Adipocyte (in vitro differentiated cells): Measurements from ENCODE around the gene LLGL2.
A peak's percentile ranks its signal among the peaks of the same experiment; 100 is the strongest.
"Not testable (repeated sequence)": the region's sequence is repeated elsewhere in the genome, so short reads cannot be mapped to it uniquely, and the experiment has no call there.

Experiments used
- DNase-seq: peaks from one replicate; pipeline ENCODE4 v3.0.0-alpha.2; 2015; ENCODE audit warnings: low read depth
- H3K27me3 ChIP-seq: replicated peaks from 2 replicates; pipeline ENCODE4 v1.7.0; 2013; ENCODE audit warnings: mild to moderate bottlenecking, low read length, moderate library complexity; ENCODE audit not compliant: control insufficient read depth, insufficient read depth
- H3K36me3 ChIP-seq: 2 replicates; pipeline ENCODE4 v1.7.0; 2013; ENCODE audit warnings: low read length, mild to moderate bottlenecking, moderate library complexity; ENCODE audit not compliant: control insufficient read depth, insufficient read depth, severe bottlenecking
- H3K4me1 ChIP-seq: 2 replicates; pipeline ENCODE4 v1.7.0; 2013; ENCODE audit warnings: mild to moderate bottlenecking, low read length, moderate library complexity; ENCODE audit not compliant: control insufficient read depth, insufficient read depth
- H3K4me3 ChIP-seq: 2 replicates; pipeline ENCODE4 v1.7.0; 2013; ENCODE audit warnings: mild to moderate bottlenecking, low read length, moderate library complexity
- H3K9ac ChIP-seq: 2 replicates; pipeline ENCODE4 v1.7.0; 2013; ENCODE audit warnings: mild to moderate bottlenecking, low read length, moderate library complexity
- H3K9me3 ChIP-seq: 2 replicates; pipeline ENCODE4 v1.7.0; 2013; ENCODE audit warnings: mild to moderate bottlenecking, low read length, moderate library complexity; ENCODE audit not compliant: control insufficient read depth

Gene LLGL2

GRCh38 chr17:75524970-75525805, at the start of gene LLGL2:
TSS of gene LLGL2 (plus strand) at chr17:75525697. CDS start at chr17:75543427, 17,730 bp downstream.
- Histone ChIP-seq H3K9ac (no peak within 1 kb of the TSS), H3K36me3 (no peaks in the 10 kb centered on the region), H3K9me3 (no peaks in the 10 kb centered on the region), H3K27me3 (peaks cover 21% of the 10 kb centered on the region), H3K4me3 (peak within 1 kb of the TSS; percentile 59), H3K4me1 (peaks cover 4% of the 10 kb centered on the region)
- peak; percentile 66 for DNase-seq

- Histone ChIP-seq H3K4me1 (peaks cover 13% of the 10 kb centered on the region), H3K36me3 (peaks cover 12% of the 10 kb centered on the region), H3K4me3 (no peak overlapping the region), H3K9ac (no peak overlapping the region), H3K27me3 (no peaks in the 10 kb centered on the region), H3K9me3 (no peaks in the 10 kb centered on the region)
- no peak for DNase-seq
Observed at GRCh38 chr17:75475851-75476250, 49.6 kb upstream of the LLGL2 start.

- Histone ChIP-seq H3K9me3 (no peaks in the 10 kb centered on the region), H3K36me3 (peaks cover 12% of the 10 kb centered on the region), H3K27me3 (no peaks in the 10 kb centered on the region), H3K4me1 (peaks cover 13% of the 10 kb centered on the region), H3K9ac (no peak overlapping the region), H3K4me3 (no peak overlapping the region)
- DNase-seq, result no peak
Observed at GRCh38 chr17:75476271-75476671, 49.2 kb upstream of the LLGL2 start.

GRCh38 chr17:75476752-75477489, 48.6 kb upstream of the LLGL2 start:
- no peak overlapping the region for H3K9ac ChIP-seq
- H3K4me3 ChIP-seq, result no peak overlapping the region
- DNase-seq, result no peak

GRCh38 chr17:75477490-75477862, 48.0 kb upstream of the LLGL2 start:
- H3K9me3 ChIP-seq, DNase-seq, H3K36me3 ChIP-seq, H3K4me3 ChIP-seq, H3K9ac ChIP-seq, H3K27me3 ChIP-seq: not testable (repeated sequence)
- peaks cover 13% of the 10 kb centered on the region for H3K4me1 ChIP-seq

More at GRCh38 chr17:75476752-75477489, 48.6 kb upstream of the LLGL2 start:
- H3K9me3 ChIP-seq, result no peaks in the 10 kb centered on the region
- peaks cover 11% of the 10 kb centered on the region for H3K36me3 ChIP-seq
- peaks cover 13% of the 10 kb centered on the region for H3K4me1 ChIP-seq
- H3K27me3 ChIP-seq, result no peaks in the 10 kb centered on the region

GRCh38 chr17:75478508-75478907, 47.0 kb upstream of the LLGL2 start:
- H3K27me3 ChIP-seq, result no peaks in the 10 kb centered on the region
- H3K36me3 ChIP-seq, result no peaks in the 10 kb centered on the region
- no peaks in the 10 kb centered on the region for H3K9me3 ChIP-seq
- peaks cover 13% of the 10 kb centered on the region for H3K4me1 ChIP-seq
- peak; percentile 41 for DNase-seq
- no peak overlapping the region for H3K4me3 ChIP-seq
- H3K9ac ChIP-seq, result no peak overlapping the region

- no peak for DNase-seq
- no peaks in the 10 kb centered on the region for H3K27me3 ChIP-seq
- H3K4me1 ChIP-seq, result peaks cover 13% of the 10 kb centered on the region
- no peaks in the 10 kb centered on the region for H3K36me3 ChIP-seq
- H3K4me3 ChIP-seq, result no peak overlapping the region
- no peak overlapping the region for H3K9ac ChIP-seq
- H3K9me3 ChIP-seq, result no peaks in the 10 kb centered on the region
Observed at GRCh38 chr17:75480281-75480680, 45.2 kb upstream of the LLGL2 start.

GRCh38 chr17:75481194-75482068, 44.1 kb upstream of the LLGL2 start:
- Histone ChIP-seq H3K36me3 (no peaks in the 10 kb centered on the region), H3K4me3 (no peak overlapping the region), H3K9me3 (no peaks in the 10 kb centered on the region), H3K27me3 (no peaks in the 10 kb centered on the region), H3K4me1 (peaks cover 6% of the 10 kb centered on the region), H3K9ac (no peak overlapping the region)
- no peak for DNase-seq

- Histone ChIP-seq H3K27me3 (no peaks in the 10 kb centered on the region), H3K9me3 (no peaks in the 10 kb centered on the region), H3K36me3 (no peaks in the 10 kb centered on the region), H3K4me1 (no peaks in the 10 kb centered on the region), H3K4me3 (no peak overlapping the region), H3K9ac (no peak overlapping the region)
- DNase-seq, result no peak
Observed at GRCh38 chr17:75482098-75482942, 43.2 kb upstream of the LLGL2 start.

- H3K9me3 ChIP-seq, result no peaks in the 10 kb centered on the region
- no peaks in the 10 kb centered on the region for H3K27me3 ChIP-seq
- H3K36me3 ChIP-seq, result peaks cover under 1% of the 10 kb centered on the region
- H3K4me1 ChIP-seq, result no peaks in the 10 kb centered on the region
- no peak for DNase-seq
- no peak overlapping the region for H3K4me3 ChIP-seq
- H3K9ac ChIP-seq, result no peak overlapping the region
Observed at GRCh38 chr17:75485688-75486087, 39.8 kb upstream of the LLGL2 start.
